COLO829 (cell line): Measurements from ENCODE around the gene PLTP.

Source experiments
- DNase-seq: peaks from one replicate; pipeline ENCODE4 v3.0.0; 2012; ENCODE audit warnings: low spot score

PLTP gene

DNA sequence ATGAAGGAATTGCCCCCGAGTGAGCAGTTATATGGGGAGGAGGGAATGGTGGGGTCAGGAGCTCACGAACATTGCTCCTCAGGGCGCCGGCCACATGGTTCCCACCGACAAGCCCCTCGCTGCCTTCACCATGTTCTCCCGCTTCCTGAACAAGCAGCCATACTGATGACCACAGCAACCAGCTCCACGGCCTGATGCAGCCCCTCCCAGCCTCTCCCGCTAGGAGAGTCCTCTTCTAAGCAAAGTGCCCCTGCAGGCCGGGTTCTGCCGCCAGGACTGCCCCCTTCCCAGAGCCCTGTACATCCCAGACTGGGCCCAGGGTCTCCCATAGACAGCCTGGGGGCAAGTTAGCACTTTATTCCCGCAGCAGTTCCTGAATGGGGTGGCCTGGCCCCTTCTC, 13.7 kb downstream of the PLTP start:
- no peak for DNase-seq

DNA sequence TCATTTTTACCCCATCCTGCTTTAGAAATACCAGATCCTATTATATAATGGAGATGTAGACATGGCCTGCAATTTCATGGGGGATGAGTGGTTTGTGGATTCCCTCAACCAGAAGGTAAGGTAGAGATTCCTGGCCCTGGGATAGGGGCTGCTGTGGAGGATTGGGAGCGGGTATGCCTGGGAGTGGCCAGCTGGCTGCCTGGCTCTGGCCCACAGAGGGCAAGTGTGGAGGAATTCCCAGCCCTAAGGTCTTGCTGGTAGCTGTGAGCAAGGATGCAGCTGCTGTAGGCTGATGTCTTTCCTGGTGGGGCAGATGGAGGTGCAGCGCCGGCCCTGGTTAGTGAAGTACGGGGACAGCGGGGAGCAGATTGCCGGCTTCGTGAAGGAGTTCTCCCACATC, 14.3 kb downstream of the PLTP start:
- DNase-seq, result no peak

DNA sequence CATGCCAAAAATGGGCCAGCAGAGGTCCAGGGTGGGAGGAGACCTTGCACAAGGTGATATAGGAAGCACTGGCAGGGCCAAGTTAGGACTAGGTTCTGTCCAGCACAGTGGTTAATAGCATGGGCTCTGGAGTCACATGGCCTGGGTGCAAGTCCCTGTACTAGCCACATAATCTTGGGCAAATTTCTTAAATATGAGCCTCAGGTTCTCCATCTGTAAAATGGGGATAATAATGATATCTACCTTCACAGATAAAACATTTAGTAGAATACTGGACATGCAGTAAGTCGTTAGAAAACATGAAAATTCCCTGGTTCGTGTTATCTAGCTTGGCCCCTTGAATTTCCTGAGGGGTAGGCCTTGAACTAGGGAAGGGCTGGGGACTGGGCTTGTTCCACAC, 14.7 kb downstream of the PLTP start:
- no peak for DNase-seq

DNA sequence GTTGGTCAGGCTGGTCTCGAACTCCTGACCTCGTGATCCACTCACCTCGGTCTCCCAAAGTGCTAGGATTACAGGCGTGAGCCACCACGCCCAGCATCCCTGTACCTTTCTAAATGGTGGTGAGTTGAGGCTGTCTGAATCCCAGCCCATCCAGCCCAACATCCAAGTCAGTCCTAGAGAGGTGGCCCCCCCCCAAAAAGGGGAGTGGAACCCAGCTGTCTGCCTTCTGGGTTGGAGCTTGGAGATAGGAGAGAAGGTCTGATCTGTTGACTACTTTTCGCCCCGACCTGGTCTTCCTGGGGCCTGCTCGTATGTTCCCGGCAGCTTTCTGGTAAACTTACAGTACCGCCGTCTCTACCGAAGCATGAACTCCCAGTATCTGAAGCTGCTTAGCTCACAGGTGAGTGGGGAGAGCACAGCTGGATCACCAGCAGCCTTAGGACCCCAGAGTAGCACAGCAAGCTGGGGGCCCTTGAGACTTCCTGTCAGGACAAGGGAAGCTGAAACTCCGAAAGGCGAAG, 15.3 kb downstream of the PLTP start:
- DNase-seq, result no peak

DNA sequence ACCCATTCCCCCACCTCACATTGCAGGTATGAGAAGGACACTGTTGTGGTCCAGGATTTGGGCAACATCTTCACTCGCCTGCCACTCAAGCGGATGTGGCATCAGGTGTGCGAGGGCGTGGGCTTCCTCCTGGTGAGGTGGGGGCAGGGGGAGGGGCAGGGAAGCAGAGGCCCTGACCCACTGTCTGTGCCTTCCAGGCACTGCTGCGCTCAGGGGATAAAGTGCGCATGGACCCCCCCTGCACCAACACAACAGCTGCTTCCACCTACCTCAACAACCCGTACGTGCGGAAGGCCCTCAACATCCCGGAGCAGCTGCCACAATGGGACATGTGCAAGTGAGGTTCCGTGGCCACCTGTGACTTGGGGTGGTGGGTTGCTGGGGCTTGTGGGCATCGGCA, 17.2 kb downstream of the PLTP start:
- DNase-seq, result no peak

DNA sequence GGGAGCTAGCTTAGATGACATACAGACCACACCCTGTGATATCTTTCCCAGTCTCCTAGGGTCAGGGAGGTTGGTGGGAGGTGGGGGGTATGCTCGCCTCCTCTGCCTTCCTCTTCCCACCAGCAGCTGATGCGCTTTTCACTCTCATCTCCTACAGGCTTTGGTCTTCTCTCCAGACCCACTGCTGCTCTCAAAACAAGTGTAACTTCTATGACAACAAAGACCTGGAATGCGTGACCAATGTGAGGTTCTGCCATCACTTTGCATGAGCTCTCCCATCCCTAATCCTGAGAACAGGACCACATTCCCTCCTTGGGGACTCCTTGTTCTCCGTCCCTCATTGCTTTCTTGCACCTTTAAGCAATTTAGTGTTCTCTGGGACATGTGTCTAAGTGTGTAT, 18.1 kb downstream of the PLTP start:
- DNase-seq, result no peak

DNA sequence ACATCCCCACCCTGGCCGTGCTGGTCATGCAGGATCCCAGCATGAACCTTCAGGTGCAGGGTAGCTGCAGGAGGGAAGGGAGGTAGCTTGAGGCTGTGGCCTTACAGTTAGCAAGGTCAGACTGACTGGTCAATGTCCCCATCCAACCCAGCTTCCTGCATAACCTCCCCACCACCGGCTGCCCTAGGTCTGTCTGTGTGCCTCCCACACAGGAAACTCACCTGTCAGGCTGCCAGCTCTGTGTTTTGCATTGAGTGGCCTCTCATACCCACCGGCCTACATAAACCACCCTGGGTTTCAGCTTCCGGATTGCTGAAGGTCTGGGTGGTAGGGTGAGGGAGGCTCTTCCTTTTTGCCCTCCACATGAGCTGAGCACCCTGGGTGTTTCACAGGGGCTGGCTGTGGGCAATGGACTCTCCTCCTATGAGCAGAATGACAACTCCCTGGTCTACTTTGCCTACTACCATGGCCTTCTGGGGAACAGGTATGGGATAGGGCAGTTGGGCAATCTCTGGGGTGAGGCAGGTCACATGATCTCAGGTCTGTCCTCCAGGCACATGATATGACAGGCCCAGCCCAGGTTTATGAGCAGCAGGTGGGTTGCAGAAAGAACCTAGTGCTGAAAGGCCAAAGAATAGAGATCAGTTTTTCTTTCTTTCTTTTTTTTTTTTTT, 19.0 kb downstream of the PLTP start:
- no peak for DNase-seq

DNA sequence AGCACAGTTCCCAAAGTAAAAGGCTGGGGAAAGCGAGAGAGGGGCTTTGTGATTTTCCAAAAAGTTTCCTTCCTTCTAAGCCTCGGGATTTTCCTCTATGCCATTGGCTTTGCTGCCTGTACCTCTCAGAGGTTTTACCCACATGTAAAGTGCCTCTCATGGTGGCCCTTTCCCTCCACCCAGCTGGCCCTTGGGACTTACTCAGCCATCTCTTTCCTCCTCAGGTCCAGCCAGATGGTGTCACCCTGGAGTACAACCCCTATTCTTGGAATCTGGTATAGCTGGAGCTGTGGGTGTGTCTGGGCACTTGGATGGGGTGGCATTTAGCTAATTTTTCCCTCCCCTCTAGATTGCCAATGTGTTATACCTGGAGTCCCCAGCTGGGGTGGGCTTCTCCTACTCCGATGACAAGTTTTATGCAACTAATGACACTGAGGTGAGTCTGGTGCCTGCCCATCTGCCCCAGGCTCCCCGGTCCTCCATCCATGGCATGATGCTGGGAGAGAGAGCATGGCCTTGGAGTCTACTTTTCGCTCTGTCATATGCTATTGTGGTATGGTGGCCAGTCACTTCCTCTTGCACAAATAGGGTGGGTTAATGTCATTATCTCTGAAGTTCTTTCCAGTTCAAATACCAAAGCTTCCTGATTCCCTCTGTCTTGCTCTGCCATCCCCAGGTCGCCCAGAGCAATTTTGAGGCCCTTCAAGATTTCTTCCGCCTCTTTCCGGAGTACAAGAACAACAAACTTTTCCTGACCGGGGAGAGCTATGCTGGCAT, 19.7 kb downstream of the PLTP start:
- DNase-seq, result peak; percentile 62

DNA sequence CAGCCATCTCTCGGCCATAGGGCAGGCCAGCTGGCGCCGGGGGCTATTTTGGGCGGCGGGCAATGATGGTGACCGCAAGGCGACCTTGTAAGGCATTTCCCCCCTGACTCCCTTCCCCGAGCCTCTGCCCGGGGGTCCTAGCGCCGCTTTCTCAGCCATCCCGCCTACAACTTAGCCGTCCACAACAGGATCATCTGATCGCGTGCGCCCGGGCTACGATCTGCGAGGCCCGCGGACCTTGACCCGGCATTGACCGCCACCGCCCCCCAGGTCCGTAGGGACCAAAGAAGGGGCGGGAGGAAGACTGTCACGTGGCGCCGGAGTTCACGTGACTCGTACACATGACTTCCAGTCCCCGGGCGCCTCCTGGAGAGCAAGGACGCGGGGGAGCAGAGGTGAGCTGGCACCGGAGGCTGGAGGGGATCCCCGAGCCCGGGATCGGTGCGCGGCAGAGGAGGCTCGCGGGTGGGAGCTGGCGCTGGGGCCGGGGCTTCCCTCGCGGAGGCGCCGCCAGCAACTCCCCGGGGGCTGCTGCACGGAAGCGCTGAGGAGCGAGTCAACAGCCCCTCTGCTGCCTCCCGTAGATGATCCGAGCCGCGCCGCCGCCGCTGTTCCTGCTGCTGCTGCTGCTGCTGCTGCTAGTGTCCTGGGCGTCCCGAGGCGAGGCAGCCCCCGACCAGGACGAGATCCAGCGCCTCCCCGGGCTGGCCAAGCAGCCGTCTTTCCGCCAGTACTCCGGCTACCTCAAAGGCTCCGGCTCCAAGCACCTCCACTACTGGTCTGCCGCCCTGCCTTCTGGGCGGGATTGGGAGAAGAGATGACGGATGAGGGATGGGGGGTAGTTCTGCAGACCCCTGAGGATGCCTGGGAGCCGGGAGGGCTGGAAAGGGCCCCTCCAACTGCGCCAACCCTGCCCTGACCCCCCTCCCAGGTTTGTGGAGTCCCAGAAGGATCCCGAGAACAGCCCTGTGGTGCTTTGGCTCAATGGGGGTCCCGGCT, 20.7 kb downstream of the PLTP start, which contains the start of the genes CTSA and NEURL2:
Gene CTSA (plus strand): TSS at position 351 of the 999 bp plus-strand sequence. CDS start 234 bp downstream, at position 585.
Gene NEURL2 (minus strand): TSS at position 224 of the 999 bp plus-strand sequence. CDS start 217 bp downstream, at position 7.
- peak; percentile 99 for DNase-seq

DNA sequence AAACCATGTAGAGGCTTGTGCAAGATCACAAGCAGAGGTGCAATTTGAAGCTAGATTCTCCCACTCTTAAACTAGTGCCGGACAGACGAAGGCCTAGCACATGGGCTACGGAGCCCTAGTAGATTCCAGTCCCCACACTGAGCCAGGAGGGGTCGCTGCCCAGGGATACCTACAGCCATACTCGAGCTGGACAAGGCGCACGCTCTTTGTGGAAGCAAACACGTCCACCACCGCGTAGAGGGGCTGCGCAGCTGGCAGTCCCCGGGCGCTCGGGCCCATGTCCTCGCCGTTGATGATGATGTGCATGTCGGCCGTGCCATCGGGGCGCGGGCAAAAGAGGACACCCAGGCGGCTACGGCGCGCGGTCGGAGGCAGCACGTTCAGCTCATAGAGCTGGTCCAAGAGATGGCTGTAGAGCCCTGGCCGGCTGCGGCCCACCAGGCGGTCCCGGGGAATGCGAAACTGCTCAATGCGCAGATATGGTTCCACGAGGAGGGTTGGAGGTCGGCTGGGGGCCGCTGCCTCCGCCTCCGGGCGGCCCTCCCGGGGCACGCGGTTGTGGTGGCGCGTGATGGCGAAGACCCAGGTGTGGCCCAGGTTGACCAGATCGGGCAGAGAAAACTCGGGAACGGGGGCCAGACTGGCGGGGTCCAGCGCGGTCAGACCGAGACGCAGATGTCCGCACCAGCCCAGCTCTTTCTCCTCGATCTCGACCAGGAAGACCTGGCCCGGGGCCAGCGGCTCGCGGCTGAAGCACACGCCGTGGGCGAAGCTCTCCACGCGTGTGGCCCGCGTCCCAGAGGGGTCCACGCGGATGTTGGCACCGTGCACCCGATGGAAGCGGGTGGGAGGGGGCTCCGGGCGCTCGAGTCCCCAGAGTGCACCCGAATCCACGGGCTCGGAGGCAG, 21.6 kb downstream of the PLTP start:
- DNase-seq, result no peak

DNA sequence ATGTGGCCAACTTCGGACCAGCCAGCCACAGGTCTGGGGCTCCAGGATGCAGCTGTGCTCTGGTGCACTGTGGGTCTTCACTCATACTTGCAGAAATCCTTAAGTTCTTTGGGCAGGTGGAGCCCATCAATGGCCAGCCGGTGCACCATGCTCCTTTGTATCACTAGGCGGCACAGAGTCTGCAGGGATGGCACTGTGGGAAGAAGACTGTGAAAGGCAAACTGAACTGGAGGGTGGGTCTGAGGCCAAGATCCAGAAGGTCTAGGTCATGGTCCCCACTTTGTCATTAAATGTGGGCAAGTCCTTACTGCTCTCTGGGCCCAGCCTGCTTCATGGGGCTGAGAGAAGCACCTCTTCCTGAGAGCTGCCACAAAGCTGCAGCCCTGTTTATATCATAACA, 23.3 kb downstream of the PLTP start:
- no peak for DNase-seq

DNA sequence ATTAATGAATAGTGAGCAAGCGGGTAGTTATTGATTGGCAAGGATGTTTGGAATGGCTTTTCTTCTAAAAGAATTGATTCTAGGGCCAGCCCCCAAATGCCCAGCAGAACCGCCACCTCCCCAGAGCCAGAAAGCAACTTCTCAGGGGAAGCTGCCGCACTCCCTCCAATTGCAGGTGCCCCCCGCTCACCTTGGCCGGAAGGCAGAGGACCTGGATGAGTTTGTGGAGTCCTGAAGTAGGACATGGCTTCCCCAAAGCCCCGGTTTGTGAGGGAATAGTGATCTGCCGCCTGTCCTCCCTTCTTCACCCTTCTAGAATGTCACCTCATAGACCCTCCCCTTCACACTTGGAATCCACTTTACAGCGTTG, 24.6 kb downstream of the PLTP start, which contains the start of gene SPATA25:
Gene SPATA25 (minus strand): TSS at position 277 of the 370 bp plus-strand sequence. CDS start 32 bp downstream, at position 245.
- no peak for DNase-seq

DNA sequence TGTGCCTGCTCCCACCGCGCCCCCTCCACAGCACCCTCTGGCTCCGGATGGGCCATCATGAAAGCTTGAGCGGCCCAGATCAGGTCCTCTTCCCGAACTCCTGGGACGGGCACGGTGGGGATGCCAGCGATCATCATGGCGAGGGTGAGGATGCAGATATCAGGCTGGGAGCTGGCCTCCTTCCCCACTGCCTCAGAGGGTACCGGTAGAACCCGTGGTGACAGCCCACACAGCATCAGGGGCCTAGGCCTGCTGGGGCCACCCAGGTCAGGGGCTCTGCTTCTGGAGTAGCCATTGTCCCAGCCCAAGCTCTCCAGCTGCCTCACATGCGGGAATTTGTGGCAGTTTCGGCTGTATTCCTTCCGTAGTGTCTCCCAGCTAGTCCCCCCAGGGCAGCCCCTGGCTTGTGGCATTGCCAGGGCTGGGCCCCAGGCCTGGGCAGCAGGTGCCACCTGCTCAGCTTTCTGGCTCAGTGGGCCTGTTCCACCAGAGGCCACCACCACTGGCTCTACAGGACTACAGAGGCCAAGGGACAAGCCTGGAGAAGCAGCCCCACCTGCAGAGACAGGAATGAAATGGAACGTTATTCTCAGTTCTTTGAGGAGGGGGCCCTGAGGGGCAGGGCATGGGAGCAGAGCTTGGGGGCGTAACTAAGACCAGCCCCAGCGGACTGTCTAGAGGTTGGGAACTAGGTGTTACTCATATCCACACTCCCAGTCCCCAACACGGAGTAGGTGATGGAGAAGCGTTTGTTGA, 25.2 kb downstream of the PLTP start:
- no peak for DNase-seq

DNA sequence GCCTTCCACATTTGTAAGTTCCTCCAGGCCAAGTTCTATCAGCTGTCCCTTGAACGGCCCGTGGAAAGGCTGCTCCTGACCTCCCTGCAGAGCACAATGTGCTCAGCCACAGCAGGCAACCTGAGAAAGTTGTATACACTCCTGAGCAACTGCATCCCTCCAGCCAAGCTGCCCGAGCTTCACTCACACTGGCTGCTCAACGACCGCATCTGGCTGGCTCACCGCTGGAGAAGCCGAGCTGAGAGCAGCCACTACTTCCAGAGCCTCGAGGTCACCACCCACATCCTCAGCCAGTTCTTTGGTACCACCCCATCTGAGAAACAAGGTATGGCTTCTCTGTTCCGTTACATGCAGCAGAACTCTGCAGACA, 28.9 kb downstream of the PLTP start:
- no peak for DNase-seq

DNA sequence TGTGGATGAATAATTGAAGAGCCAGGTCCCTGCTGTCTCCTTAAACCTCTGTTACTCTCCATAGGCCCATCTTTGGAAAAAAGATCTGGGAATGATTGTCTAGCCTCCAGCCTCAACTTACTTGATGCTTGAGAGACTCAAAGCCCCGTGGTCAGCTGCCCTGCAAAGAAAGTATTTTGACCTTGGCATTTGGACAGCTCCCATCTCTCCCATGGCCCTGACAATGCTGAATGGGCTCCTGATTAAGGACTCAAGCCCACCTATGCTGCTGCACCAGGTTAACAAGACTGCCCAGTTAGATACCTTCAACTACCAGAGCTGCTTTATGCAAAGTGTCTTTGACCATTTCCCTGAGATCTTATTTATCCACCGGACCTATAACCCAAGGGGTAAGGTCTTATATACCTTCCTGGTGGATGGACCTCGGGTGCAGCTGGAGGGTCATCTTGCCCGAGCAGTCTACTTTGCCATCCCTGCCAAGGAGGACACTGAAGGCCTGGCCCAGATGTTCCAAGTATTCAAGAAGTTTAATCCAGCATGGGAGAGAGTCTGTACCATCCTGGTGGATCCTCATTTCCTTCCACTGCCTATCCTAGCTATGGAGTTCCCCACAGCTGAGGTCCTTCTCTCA, 29.4 kb downstream of the PLTP start:
- DNase-seq, result no peak

DNA sequence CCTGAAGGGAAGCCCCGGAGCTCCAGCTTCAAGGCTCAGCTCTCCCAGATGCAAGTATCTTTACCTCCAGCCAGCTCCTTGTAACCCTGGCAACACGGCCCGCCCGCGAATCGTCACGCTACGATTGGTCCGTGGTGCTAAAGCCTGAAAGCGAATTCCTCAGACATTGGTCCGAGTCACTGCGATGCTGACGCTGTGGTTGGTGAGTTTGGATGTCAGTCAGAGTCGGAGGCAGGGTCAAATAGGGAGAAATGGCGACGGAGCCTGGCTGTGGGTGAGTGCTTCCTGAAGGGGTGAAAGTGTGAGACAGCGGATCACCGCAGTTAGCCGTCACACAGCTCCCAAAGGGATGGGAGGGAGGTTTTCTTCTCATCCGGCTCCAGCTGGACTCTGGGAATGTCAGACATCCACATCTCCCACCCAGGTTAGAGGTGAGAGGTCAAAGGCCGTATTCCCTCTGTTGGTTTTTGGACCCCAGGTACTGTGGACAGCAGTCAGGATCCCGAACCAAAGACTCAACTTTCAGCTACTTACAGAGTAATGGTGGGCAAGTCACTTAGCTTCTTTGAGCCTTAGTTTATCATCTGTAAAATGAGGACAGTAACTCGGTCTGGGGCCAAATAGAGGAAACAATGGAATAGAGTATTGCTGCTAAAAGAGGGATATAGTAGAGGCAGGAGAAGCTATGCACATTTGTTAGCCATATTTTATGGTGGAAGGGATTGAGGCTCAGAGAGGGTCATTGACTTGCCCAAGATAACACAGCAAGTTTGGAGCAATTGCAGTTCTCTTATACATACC, 30.8 kb downstream of the PLTP start, which contains the start of gene ZSWIM1:
Gene ZSWIM1 (plus strand): TSS at position 240 of the 801 bp plus-strand sequence. CDS start 1,366 bp downstream, outside the sequence.
- DNase-seq, result peak; percentile 98

DNA sequence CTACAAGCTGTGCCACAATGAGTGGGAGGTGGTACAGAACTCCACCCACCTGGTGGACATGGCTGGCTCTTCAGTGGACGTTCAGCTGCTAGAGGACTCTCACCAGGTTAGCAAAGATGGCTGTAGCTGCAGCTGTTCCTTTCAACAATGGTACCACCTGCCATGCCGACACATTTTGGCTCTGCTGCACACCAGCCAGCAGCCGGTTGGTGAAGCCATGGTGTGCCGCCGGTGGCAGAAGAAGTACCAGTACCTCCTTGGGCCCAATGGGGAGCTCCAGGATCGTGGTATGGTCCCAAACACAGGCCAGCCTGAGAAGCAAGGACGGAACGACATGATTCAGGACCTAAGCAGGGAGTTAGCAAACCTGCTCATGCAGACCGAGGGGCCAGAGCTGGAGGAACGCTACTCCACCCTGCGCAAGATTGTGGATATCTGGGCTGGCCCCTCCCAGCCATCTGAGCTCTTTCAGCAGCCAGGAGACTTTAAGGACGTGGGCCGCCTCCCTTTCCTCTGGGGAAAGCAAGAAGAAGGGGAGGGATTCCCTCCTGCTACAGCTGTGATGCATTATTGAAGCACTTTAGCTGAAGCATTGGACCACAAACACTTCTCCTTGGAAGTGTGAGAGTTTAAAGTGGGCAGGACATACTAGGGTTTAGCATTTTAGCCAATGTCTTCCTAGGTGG, 33.7 kb downstream of the PLTP start:
- no peak for DNase-seq

DNA sequence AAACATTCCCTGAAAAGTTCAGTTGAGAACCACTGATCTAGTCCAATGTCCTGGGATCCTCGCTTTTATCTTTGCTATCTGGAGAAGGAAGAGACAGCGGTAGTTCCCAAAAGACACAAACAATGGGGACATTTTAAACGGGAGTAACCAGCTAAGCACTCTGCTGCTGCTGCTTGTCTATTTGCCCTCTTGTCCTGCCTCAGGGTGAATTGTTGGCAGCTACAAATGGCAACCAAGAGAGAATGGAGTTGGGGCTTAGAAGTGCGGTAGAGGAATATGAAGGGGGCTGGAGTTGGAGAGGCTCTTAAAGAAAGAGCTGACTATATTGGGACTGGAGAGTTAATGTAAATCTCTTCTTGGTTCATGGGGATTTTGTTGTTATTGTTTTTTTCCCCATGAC, 37.4 kb downstream of the PLTP start:
- peak; percentile 54 for DNase-seq
